Measurements from ENCODE around the gene SLC25A42.

Gene SLC25A42

DNA sequence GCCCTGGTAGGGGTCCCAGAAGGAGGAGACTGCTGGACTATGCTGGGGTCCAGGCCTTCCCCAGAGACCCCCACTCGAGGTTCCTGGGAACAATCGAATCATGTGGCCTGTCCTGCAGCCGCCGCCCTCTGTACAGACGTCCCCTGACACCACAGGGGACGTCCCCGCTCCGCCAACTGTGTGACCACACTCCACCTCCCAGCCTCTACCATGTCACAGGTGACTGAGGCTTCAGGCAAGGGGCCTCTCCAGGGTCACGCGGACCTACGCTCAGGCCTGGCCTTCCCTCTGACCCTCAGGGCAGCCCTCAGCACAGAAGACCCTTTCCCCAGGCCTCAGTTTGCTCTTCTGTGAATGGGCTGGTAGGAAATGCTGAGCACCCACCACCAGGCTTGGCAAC is 87.6 kb downstream of the SLC25A42 start:
- Histone ChIP-seq H3K27me3 (no peaks in the 10 kb centered on the region), H3K4me3 (no peak overlapping the region), H3K36me3 (peaks cover 7 to 46% (median 13%) of the 10 kb centered on the region in 3 donors), H3K4me1 (peaks cover 0 to under 1% (median 0%) of the 10 kb centered on the region in 4 donors), H3K27ac (no peak overlapping the region), H3K9me3 (no peaks in the 10 kb centered on the region)
- intact Hi-C loops (cut with DNase I; ENCODE audit: low total_unique reads): no loop called here
- no peak for DNase-seq
- TF ChIP-seq, protein P1, sequence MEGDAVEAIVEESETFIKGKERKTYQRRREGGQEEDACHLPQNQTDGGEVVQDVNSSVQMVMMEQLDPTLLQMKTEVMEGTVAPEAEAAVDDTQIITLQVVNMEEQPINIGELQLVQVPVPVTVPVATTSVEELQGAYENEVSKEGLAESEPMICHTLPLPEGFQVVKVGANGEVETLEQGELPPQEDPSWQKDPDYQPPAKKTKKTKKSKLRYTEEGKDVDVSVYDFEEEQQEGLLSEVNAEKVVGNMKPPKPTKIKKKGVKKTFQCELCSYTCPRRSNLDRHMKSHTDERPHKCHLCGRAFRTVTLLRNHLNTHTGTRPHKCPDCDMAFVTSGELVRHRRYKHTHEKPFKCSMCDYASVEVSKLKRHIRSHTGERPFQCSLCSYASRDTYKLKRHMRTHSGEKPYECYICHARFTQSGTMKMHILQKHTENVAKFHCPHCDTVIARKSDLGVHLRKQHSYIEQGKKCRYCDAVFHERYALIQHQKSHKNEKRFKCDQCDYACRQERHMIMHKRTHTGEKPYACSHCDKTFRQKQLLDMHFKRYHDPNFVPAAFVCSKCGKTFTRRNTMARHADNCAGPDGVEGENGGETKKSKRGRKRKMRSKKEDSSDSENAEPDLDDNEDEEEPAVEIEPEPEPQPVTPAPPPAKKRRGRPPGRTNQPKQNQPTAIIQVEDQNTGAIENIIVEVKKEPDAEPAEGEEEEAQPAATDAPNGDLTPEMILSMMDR (IDR thresholded peaks at IDR 0.05): no peak

DNA sequence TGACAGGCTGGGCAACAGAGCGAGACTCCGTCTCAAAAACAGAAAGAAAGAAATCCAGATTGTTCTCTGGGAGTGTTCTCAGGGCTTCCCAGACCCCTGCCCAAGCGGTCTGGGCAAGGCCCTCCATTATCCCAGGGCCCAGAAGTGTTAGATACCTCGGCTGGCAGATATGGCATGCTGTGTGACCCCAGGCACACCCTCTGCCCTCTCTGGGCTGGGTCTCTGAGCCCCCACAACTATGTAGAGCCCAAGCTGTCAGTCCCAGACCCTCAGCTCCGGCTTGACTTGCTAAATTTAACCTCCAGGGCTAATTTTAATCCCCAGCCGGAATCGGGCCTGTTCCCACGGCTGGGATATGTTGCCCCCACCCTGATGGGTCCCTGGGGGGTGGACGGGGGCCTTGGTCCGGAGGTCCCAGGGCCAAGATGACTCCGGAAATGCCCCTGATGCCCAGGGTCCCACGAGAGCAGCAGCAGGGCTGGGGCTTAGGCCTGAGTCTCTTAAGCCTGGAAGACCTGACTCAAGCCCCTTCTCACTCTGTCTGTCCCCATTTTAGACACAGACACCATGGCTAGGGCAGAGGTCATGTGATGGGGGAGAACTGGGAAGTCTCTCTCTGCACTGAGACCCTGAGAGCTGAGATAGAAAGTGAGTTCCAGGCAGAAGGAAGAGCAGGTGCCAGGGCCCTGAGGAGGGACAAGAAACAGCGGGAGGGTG is 89.0 kb downstream of the SLC25A42 start:
- peaks cover 12 to 40% (median 19%) of the 10 kb centered on the region in 3 donors for H3K36me3 ChIP-seq
- no peaks in the 10 kb centered on the region for H3K4me1 ChIP-seq
- intact Hi-C loops (cut with DNase I; ENCODE audit: low total_unique reads): no loop called here
- H3K4me3 ChIP-seq: no peak overlapping the region
- TF ChIP-seq, protein P1 (IDR thresholded peaks at IDR 0.05): no peak
- no peaks in the 10 kb centered on the region for H3K27me3 ChIP-seq
- no peak for DNase-seq
- H3K9me3 ChIP-seq: no peaks in the 10 kb centered on the region
- H3K27ac ChIP-seq: no peak overlapping the region

DNA sequence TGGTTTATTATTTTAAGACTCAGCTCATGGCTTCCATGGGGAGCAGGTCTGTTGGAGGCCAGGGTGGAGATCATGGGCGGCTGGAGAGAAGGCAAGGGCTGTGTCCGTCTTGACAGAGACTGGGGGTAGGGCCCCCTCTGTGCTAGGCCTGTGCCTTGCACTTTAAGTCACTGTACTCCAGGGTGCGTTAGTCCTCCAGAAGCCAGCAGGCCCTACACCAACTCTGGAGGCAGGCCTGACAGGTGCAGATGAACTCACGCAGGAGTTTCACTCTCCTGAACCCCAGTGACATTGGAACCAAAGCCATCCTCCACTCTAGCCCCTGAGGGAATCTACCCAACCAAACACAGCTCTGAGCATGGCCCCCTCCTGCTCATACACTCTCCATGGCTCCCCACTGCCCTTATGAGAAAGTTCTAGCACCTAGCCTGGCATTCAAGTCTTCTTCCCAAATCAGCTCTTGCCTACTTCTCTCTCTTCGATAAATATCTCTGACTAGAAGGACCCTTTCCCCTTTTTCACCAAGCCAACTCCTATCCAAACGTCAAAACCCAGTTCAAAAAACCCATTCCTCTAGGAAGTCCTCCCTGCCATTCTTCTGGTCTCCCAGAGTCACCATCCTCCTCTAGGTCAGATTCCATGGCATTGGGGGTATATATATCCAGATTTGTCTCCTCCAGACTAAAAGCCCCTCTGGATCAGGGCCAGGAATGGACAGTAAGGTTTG is 91.1 kb downstream of the SLC25A42 start:
- Histone ChIP-seq H3K4me3 (no peak overlapping the region), H3K9me3 (no peaks in the 10 kb centered on the region), H3K36me3 (peaks cover 8 to 20% (median 13%) of the 10 kb centered on the region in 3 donors), H3K27me3 (no peaks in the 10 kb centered on the region), H3K4me1 (no peaks in the 10 kb centered on the region), H3K27ac (no peak overlapping the region)
- intact Hi-C loops (cut with DNase I; ENCODE audit: low total_unique reads): no loop called here
- no peak for DNase-seq
- TF ChIP-seq, protein P1 (IDR thresholded peaks at IDR 0.05): no peak

DNA sequence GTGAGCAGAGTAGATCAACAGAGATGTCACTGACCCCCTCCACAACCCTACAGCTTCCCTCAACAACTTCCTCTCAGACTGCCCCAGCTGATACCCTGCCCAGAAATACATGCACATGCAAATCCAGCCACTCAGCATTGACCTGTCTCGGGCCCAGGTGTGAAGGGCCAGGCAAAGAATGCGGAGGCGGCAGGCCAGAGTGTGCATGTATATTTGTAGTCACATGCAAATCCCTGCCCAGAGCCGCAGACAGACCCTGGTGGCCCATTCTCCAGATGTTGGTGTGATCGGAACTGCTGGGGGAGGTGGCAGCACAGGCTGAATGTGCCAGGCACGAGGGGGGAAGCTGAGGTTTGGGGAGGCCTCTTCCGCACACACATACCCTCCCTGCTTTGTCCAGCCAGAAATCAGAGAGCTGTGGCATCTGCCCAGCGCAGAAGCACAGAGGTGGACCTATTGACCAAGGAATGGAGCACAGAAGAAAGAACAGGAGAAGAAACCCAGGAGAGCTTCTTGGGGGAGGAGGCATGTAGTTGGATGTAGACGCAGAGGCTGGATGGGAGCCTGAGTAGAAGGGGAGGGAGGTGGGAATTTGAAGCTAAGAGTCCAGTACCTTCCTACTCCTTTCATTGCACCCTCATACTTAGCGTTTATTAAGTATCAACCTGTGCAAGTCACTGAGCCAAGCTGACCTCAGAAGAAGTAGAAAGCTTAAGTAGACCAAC is 91.9 kb downstream of the SLC25A42 start:
- intact Hi-C loops (cut with DNase I; ENCODE audit: low total_unique reads): no loop called here
- no peak overlapping the region for H3K27ac ChIP-seq

DNA sequence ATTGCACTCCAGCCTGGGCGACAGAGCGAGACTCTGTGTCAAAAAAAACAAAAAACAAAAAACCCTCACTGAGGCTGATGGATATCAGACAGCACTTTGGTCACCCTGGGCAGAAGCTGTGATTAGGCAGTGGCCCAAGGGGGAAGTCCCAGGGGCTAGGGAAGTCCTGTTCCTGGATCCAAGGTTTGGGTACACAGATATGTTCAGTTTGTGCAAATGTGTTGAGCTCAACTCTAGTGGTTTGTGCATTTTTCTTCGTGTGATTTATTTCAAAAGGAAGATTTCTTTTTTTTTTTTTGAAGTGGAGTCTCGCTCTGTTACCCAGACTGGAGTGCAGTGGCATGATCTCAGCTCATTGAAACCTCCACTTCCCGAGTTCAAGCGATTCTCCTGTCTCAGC is 94.0 kb downstream of the SLC25A42 start:
- no peak overlapping the region for H3K27ac ChIP-seq
- no peak overlapping the region for H3K4me3 ChIP-seq
- no peaks in the 10 kb centered on the region for H3K27me3 ChIP-seq
- TF ChIP-seq, protein P1 (IDR thresholded peaks at IDR 0.05): no peak
- H3K9me3 ChIP-seq: no peaks in the 10 kb centered on the region
- H3K4me1 ChIP-seq: no peaks in the 10 kb centered on the region
- DNase-seq: no peak
- peaks cover 8 to 16% (median 13%) of the 10 kb centered on the region in 3 donors for H3K36me3 ChIP-seq
- intact Hi-C loops (cut with DNase I; ENCODE audit: low total_unique reads): no loop called here

More for the DNA sequence above, 91.9 kb downstream of the SLC25A42 start:
- Histone ChIP-seq H3K4me3 (no peak overlapping the region), H3K27me3 (no peaks in the 10 kb centered on the region), H3K4me1 (no peaks in the 10 kb centered on the region), H3K9me3 (no peaks in the 10 kb centered on the region), H3K36me3 (peaks cover 8 to 16% (median 13%) of the 10 kb centered on the region in 3 donors)
- DNase-seq: no peak
- TF ChIP-seq, protein P1 (IDR thresholded peaks at IDR 0.05): no peak
